ENCODE results near the gene ZNF319.
A peak's percentile ranks its signal among the peaks of the same experiment; 100 is the strongest.

ZNF319 gene

DNA sequence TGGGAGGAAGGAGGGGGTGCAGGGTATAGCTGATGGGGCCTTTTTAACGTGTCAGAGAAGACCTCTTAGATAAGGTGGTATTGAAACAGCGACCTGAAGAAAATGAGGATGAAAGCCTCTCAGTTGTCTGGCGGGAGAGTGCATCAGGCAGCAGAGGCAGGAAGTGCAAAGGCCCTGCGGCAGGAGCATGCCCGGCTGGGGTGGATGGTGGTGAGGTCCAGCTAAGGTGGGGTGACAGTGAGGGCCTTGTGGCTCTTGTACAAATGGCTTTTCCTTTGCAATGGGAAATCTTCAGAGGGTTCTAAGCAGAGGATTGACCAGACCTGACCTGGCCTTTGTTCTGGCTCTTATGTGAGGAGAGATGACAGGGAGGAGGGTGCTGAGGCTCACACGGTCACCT, 36.5 kb upstream of the ZNF319 start:
- no peak for DNase-seq

DNA sequence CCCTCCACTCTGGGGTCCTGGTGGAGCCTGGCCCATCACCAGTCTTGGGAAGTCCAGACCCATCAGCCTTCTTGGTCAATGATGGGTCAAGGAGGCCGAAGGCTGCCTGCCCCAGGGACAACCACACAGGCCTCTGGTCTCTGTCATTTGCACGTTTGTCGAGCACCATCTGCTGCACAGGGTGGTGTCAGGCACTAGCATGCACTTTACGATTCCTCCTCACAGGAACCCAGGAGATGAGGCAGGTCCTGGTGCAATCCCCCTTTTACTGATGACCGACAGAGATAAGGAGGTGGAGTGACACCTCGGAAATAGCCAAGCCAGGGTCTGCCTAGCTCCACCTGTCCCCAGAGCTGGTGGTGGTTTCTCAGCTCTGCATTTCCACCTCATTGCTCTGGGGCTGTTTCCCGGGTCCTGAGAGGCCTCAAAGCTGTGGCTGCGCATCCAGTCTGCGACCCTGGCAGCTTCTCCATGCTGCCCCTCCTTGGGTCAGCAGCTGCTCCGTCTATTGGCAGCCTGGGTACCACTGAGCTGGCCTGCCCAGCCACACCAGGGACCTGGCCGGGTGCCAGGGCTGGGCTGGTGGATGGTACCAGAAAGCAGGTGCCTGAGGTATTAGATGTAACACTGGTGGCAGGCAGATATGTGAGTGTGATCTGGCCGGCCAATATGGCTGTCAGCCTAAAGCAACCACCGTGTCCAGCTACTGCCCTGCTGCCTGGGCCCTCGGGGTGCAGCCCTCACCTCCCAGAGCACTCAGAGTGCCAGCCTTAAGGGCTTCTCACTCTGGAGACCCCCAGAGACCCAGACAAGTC, 35.1 kb upstream of the ZNF319 start:
- DNase-seq = no peak

DNA sequence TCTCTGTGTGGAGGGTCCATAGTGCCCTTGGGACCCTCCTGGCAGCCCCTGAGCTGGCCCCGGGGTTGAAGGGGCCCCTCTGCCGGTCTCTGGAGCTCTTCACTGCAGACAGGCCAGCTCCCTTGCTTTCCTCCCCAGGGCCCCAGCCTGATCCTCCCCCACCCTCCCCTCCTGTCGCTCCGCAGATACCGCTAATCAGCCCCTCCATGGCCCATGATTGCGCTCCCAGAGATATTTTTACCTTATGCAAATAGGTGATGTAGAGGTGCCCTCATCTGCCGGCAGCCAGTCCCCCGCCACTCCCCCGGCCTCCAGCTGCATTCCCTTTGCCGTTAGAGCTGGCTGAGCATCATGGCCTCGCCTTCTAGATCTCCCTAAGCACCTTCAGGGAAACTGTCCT, 34.3 kb upstream of the ZNF319 start:
- no peak for DNase-seq

DNA sequence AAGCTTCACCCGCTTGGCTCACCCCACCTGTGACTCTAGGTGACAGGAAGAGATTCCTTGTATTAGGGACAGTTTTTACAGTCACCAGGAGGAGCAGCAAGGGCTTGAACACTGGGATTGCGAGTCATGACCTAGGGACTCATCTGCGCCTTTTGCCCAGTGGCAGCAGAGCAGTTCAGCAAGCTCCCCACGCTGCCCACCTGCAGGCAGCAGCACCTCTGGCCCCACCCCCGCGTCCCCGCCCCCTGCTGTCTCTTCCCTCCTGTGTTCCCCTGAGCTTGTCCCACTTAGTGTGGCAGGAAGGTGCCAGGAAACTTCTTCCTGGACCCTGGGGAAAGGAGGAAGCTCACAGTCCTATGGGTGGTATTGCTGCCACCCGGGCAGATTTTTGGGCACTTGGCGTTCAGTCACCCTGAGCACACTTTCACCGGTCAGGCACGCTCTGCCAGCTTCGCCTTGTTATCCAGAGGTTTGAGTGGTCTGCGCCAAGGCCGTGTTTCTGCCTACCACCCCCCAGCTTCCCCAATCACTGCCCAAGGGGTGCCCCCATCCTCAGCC, 33.7 kb upstream of the ZNF319 start:
- DNase-seq = no peak

DNA sequence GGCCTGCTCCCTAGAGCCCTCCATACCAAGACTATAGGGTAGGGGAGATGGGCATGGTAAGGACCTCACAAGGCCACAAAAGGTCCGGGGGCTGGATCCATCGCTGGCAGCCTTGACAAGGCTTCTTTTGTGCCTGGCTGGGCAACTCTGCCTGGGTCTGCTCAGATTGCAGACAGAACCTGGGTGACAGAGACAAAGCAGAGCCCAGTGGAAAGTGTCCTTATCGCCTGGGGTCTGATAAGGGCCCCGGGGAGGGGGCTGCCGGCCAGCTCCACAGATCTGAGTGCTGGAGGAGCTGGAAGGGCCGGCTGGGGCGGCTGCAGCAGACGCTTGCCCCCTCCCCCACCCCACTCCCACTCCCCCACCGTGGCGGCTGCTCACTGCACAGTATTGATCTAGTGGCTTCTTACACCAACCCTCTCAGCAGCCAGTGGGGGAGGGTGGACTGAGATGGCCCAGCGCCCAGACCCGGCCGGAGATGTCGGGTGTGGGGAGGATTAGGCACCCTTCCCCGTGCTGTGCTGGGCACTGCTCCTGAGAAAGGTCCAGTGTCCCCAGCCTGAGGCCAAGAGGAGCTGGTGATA, 32.3 kb upstream of the ZNF319 start:
- no peak for DNase-seq

DNA sequence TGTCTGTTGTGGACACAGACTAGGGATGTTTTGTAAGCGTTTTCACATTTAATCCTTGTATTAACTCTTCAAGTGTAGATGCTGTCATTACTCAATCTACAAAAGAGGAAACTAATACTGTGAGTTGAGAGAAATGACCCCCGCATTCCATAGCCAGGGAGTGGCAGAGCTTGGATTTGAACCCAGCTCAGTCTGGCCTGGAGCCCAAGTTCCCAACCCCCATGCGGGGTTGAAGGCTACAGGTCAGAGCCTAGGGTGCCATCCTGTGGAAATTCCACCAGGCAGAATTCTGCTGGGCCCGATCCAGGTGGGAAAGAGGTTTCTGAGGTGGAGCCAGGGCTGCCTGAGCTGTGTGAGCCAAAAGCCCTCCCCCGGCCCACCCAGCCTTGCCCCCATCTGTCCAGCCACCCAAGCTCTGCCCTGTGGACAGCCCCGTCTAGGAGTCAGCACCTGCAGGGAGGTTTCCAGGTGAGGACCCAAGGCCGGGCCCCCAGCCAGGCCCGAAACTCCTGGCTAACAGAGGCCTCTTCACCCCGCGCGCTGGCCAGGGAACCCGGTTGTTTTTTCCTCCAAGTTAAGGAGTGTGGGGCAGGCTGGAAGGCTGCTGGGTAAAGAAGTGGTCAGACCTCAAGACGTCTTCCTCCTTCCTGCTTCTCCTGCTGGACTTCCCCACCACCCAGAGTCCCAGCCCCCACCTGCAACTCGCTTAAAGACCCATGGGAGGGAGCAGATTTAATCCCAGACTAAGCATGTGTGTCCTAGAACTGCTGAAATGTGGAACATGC, 30.7 kb upstream of the ZNF319 start:
- DNase-seq = no peak

DNA sequence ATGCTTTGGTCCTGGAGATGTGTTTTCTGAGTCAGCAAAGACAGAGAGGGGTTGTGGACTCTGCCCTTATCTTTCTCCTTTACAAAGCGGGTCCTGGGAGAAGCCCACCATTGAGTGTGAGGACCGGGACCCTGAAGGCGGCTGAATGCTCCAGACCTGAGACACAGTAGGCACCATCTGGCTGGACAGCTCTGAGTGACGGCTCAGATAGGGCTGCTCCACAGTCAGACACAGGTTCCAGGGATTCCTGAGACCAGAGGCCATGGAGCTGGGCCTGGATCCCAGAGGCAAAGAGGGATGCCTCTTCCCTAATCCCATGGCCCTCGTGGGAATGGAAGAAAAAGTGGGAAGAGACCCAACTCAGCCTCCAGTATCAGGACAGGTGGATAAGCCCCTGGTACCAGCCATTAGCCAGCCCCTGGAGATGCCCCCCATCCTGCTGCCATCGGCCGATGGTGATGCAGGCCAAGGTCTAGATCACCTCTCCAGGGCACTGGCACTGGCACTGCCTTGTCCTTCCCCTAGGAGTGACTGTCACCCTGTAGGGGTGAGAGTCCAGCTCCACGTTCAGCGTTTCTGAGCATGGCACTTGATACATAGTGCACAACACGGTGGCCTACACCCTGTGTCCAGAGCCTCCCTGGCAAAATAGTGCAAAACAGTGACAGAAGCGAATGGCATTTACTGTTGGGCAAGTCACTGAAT, 29.8 kb upstream of the ZNF319 start:
- DNase-seq = no peak

DNA sequence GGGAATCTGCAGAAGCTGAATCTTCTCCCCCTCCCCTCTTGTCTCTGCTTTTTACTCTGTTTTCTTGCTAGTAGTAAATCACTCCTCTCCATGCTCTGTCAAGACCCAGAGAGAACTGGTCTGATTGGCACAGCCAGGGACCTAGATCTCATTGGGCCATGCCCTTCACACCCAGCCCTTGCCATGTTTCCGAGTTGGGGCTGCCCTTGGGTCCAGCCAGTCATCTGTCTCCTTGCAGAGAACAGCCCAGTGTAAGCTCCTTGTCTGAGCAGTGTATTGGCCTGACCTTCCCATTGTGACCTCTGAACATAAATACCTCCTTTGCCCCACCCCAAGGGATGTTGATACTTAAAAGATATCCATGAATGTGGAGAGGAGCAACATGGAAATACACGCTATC, 28.9 kb upstream of the ZNF319 start:
- DNase-seq = no peak

DNA sequence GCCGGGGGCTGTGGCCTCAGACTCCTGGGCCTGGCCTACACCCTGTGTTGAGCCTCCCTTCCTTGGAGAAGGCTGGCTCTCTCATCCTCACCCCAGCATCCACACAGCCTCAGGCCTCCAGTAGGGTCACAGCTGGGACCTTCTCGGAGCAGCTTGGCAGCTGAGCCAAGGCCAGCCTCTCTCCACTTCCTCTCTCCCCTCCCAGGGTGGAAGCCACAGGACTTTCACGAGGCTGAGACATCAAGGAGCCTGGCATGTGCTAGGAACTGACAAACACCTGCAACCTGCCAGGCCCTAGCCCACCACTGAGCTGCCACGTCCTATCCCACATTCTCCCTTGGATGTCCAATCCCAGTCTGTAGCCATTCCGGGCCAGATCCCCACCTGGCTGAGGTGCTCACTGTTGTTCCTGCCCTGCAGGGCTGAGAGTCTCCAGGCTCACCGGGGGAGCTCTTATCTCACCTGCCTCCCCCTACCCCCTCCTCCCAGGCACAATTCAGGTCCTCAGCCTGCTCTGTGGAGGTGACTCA, 28.1 kb upstream of the ZNF319 start:
- DNase-seq = no peak

DNA sequence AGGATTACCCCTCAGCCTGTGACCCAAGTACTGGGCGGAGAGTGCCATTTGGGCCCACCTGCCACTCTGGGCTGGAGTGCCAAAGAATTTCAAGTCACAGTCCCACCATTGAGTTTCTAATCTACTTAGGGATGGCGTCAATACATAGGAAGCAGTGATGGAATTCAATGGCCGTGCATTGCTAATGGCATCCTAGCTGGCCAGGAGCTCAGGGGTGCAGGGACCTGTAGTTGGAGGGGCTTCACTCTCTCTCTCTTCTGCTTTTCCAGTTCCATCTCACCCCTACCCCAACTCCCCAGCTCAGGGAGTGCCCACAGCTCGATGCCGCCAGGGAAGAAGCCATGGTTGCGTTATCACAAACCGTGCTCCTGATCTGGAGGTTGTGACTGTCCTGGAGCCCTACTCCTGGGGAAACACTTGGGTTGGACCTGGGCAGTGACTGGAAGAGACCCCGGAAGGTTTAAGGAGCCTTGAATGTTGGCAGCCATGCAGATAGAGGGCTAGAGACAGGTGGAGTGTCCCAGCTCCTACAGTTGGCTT, 27.5 kb upstream of the ZNF319 start:
- no peak for DNase-seq

DNA sequence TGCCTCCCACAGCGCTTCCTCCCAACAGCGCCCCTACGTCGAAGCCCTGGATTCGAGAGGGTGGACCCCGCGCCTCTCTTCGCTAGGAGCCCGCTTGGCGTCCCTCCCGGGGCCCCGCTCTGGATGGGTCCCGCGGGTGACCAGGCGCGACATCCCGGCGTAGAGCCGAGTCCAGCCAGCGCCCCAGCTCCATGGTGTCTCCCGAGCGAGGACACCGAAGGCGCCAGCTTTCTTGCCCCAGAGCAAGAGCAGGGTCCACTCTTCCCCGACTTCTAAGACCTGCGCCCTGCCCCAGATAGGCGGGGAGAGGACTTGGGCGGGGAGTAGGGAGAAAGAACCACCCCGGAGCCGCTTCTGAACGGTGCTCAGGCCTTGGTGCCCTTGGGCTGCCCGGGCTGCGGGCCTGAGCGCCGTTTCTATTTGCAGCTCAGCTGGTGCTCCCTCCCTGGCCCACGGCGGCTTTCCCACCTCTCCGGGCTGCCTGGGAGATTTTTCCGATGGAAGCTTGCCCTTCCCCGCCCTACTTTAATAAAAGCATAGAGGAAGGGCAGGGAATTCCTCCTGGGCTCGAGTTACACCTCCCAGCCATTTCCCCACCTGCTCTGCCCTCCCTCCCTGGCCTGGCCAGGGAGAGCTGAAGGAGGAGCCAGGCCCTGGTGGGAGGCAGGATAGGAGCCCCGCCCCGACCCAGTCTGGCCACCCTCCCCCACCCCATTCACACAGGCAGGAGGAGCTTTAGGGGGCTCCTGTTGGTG, 26.9 kb upstream of the ZNF319 start:
- no peak for DNase-seq

DNA sequence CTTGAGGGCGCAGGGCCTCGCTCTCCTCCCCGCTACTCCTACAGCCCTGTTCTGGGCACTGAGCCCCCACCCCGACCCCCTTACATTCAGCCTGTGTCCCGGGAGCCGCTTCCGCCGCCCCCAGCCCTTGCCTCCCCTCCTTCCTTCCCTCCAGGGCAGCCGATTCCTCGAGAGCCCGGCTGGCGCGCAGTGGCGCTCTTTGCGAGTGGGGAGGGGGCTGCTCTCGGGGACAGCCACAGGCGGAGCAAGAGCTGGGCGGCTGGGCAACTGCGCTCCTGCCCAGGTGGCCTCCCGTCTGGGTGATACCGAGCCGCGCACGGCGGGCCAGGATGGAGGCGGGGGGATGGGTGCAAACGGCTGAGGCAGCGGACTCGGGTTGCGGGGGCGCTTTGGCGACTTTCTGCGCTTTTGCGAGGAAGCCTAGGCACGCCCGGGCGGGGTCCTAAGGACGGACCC, 26.3 kb upstream of the ZNF319 start:
- peak; percentile 12 for DNase-seq

DNA sequence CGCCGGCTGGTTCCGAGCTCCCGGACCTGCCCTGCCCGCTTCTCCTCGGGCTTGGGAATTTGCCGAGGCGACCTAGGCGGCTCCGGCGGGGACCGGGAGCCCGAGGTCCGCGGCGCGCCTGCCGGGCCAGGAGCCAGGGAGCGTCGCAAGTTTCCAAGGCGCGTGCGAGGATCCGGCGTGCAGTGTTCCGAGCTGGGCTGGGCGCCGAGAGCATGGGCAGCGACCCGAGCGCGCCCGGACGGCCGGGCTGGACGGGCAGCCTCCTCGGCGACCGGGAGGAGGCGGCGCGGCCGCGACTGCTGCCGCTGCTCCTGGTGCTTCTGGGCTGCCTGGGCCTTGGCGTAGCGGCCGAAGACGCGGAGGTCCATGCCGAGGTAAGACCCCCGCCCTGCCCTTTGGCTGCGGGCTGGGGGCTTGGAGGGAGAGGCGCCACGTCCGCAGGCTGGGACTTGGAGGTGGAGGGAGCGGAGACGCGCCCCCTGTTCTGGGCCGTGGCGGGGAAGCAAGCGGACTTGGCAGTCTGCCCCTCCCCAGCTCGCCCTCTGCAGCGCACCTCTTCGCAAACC, 25.8 kb upstream of the ZNF319 start:
- peak; percentile 31 for DNase-seq

DNA sequence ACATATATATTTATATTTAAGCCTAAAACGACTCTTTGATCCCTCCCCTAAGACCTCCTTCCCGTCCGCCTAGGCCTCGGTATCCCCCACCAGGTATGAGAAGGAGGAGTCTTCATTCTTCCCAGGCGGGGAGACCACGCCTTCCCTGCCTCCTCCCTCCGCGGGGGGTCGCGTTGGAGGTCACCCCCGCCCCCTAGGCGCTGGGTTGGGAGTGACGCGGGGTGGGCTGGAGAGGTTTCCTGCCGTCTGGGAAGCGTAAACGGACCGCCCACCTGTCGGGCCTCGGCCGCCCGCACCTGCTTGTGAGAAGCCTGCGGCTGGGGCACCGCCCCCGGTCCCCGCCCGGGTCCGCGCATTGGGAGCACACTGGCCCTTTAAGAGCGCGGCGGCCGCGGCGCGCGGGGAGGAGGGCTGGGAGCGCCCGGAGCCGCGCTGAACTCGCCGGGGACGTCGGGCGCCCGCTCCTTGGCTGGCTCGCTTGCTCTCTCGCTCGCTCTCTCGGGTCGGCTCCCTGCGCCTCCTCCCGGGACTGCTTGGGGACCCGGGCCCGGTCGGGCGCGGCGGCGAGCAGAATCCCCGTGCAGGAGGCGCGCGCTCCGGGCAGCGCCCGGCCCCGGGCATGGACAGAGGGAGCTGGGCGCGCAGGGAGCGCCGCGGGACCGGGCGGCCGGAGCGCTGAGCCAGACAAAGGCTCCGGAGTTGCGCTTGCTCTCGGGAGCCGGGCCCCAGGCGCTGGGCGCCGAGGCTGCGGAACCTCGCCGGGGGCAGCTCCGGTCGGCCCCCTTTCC, 25.1 kb upstream of the ZNF319 start, which contains the start of gene MMP15:
MMP15 (plus strand) TSS at position 404 of the 788 bp plus-strand sequence. CDS start 597 bp downstream, outside the sequence.
- DNase-seq = peak; percentile 76

DNA sequence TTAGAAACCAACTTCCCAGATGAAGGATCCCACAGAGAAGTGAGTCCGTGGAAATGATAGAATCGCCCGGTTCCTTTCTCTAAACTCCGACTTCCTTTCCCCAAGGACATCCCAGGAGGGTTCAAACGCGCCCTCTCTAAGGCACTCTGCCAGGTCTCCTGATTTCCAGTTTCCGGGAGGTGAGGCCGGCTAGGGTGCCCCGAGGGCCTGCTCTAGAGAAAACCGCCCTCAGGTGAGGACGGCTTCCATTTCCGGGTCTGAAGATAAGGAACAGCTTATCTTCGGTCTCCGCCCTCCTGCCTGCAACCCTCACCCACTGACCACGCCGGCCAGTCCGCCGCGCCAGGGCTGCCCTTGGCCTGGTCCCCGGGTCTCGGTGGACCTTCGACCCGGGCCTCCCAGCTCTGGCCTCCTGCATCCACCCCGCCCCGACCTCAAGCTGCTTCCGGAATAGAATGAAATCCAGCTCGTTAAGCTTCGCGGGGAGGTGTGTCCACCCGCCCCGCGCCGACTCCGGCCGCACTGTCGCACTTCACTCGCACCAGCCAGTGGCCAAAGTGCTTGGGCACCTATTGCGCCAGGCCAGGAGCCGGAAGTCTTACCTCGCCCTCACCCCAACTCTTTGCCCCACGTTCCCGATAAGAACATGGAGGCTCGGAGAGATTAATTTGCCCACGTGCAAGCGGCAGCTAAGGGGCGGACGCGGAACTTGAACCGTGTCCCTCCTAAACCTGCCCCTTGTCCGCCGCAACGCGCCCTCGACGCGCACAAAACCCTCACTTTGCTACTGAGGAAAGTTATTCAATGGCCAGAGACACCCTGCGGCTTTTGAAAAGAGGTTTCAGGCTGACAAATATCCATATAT, 24.2 kb upstream of the ZNF319 start:
- peak; percentile 33 for DNase-seq

DNA sequence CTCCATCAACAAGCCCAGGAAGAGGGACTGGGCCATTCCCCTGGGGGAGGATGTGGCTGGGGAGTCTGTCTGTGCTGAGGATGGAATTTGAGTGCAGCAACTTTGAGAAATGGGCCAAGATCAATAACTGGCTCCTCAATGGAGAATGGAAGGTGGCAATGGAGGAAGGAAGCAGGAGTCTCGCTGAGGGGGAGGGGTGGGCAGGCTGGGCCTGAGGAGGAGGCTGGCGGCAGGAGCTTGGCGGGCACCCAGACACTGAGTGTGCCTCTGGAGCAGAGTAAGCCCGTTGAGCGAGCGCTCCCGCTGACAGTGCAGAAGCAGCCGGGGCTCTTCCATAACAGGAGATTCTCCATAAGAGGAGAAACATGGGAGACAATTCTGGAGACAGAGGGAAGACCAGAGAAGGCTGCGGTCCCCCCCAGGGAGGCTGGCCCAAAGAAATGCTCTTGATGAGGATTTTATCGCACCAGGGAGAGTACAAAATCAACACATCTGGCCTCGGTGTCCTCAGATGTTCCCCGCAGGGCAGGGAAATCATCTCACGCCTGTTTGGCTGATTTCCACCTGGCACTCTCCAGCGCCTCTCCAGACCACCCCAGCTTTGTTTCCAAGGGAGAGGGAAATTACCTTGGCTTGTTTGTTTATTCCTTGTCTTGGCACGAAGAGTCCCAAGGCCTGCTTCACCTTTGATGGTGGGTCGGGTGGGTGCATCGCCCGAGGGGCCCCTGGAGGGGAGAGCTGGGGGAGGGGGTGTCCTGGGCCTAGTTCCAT, 22.3 kb upstream of the ZNF319 start:
- no peak for DNase-seq

DNA sequence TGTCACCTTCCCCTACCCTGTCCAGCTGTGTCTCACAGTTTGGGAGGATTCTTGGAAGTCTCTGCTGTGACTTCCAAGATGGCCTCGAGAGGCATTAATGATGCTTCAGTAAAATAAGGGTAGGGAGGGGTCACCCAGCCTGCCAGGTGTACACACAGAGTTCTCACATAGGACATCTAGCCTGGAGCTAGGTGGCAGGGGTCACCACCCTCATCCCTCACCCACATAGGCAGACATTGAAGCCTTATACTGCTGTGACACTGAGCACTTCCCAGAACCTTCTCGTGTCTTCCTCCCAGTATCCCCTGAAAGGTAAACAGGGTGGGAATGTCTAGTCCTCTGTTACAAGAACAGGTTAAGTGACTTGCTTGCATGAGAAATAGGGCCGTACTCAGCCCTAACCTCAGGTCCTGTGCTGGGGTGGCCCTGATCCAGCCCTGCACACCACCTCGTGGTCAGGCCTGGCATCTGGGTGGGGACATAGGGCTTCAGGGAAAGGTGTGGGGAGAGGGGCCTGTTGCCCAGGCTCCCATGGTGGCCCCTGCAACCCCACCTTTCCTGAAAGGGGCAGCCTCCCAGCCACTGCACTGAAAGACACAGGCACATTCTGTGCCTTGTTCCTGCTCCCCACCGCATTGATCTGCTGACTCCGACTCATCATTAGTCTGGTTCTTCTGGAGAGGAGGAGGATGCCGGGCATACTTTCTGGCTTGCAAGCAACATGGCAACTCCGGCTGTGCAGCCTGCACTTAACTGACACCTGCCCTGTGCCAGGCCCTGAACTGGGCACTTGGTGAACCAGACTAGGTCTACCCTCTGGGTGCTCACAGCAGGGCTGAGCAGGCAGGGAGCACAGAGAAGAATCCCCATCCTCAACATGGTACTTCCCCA, 21.4 kb upstream of the ZNF319 start:
- DNase-seq = no peak

All from CD4-positive, alpha-beta T cell treated with Interleukin-17A for 4 hours (primary cell).